ENCODE results near the gene AIFM3.

AIFM3 gene

GRCh38 chr22:20966883-20967696, at the start of gene AIFM3:
AIFM3 (plus strand) TSS chr22:20967255; CDS start chr22:20967945, 690 bp downstream.
- H3K9me3 ChIP-seq (replicated peaks; ENCODE audit: insufficient read depth, low read length): no peaks in the 10 kb centered on the region
- no peaks in the 10 kb centered on the region for H3K36me3 ChIP-seq (replicated peaks; ENCODE audit: insufficient read depth, low read length)
- peaks cover 10% of the 10 kb centered on the region; the same call in 1 of the 2 replicates for H3K27me3 ChIP-seq (replicated peaks; ENCODE audit: insufficient read depth, low read length)
- DNase-seq: no peak
- no peak within 1 kb of the TSS for H3K4me3 ChIP-seq (ENCODE audit: low read length)
- TF ChIP-seq EZH2 (optimal IDR thresholded peaks at IDR 0.05; ENCODE audit: low read depth, low read length) (no peak), CTCF (IDR thresholded peaks at IDR 0.05; ENCODE audit: low read length) (no peak), EZH2phosphoT487 (IDR thresholded peaks at IDR 0.05; ENCODE audit: low read length) (no peak)
- no peak within 1 kb of the TSS for H3K27ac ChIP-seq (ENCODE audit: low read length)
- no peak within 1 kb of the TSS for H2AFZ ChIP-seq (ENCODE audit: low read length)
- H4K20me1 ChIP-seq (ENCODE audit: insufficient read depth, low read length): no peaks in the 10 kb centered on the region
- H3K9me2 ChIP-seq (replicated peaks; ENCODE audit: insufficient read depth, low read length): no peaks in the 10 kb centered on the region
- H3K9ac ChIP-seq (ENCODE audit: low read length): no peak within 1 kb of the TSS
- no peaks in the 10 kb centered on the region for H3F3A ChIP-seq (ENCODE audit: insufficient read depth, low read length)
- peaks cover 10% of the 10 kb centered on the region for H3K4me1 ChIP-seq (ENCODE audit: low read length)
- H3K4me2 ChIP-seq (ENCODE audit: low read depth, low read length): no peak within 1 kb of the TSS
- H3K79me2 ChIP-seq (ENCODE audit: low read length): no peaks in the 10 kb centered on the region

GRCh38 chr22:20918663-20919218, 48.3 kb upstream of the AIFM3 start:
- no peak for TF ChIP-seq EZH2 (optimal IDR thresholded peaks at IDR 0.05; ENCODE audit: low read depth, low read length)
- no peak for TF ChIP-seq EZH2phosphoT487 (IDR thresholded peaks at IDR 0.05; ENCODE audit: low read length)
- no peak for TF ChIP-seq CTCF (IDR thresholded peaks at IDR 0.05; ENCODE audit: low read length)
- Histone ChIP-seq H3K4me1 (ENCODE audit: low read length) (peaks cover 10% of the 10 kb centered on the region), H3K27ac (ENCODE audit: low read length) (no peak overlapping the region), H2AFZ (ENCODE audit: low read length) (no peak overlapping the region), H3K79me2 (ENCODE audit: low read length) (peaks cover 65% of the 10 kb centered on the region), H3K9me3 (replicated peaks; ENCODE audit: insufficient read depth, low read length) (no peaks in the 10 kb centered on the region), H4K20me1 (ENCODE audit: insufficient read depth, low read length) (peaks cover 39% of the 10 kb centered on the region), H3K4me2 (ENCODE audit: low read depth, low read length) (peak overlapping the region; percentile 79), H3K4me3 (ENCODE audit: low read length) (peak overlapping the region; percentile 95), H3K9ac (ENCODE audit: low read length) (peak overlapping the region; percentile 92), H3K9me2 (replicated peaks; ENCODE audit: insufficient read depth, low read length) (no peaks in the 10 kb centered on the region), H3K36me3 (replicated peaks; ENCODE audit: insufficient read depth, low read length) (no peaks in the 10 kb centered on the region; the same call in 1 of the 2 replicates), H3F3A (ENCODE audit: insufficient read depth, low read length) (peaks cover 3% of the 10 kb centered on the region; the same call in 1 of the 2 replicates), H3K27me3 (replicated peaks; ENCODE audit: insufficient read depth, low read length) (no peaks in the 10 kb centered on the region)
- no peak for DNase-seq

GRCh38 chr22:20919718-20920117, 47.3 kb upstream of the AIFM3 start:
- H3K9me2 ChIP-seq (replicated peaks; ENCODE audit: insufficient read depth, low read length): no peaks in the 10 kb centered on the region
- H3F3A ChIP-seq (ENCODE audit: insufficient read depth, low read length): peaks cover 3% of the 10 kb centered on the region; the same call in 1 of the 2 replicates
- H3K9ac ChIP-seq (ENCODE audit: low read length): peak overlapping the region; percentile 58; the same call in 1 of the 2 replicates
- H3K27ac ChIP-seq (ENCODE audit: low read length): no peak overlapping the region
- no peak for TF ChIP-seq EZH2 (optimal IDR thresholded peaks at IDR 0.05; ENCODE audit: low read depth, low read length)
- no peak for TF ChIP-seq EZH2phosphoT487 (IDR thresholded peaks at IDR 0.05; ENCODE audit: low read length)
- TF ChIP-seq CTCF (IDR thresholded peaks at IDR 0.05; ENCODE audit: low read length): no peak
- peaks cover 10% of the 10 kb centered on the region for H3K4me1 ChIP-seq (ENCODE audit: low read length)
- peak overlapping the region; percentile 82 for H3K4me3 ChIP-seq (ENCODE audit: low read length)
- no peak overlapping the region for H2AFZ ChIP-seq (ENCODE audit: low read length)
- peaks cover 75% of the 10 kb centered on the region for H3K79me2 ChIP-seq (ENCODE audit: low read length)
- H3K4me2 ChIP-seq (ENCODE audit: low read depth, low read length): peak overlapping the region; percentile 79
- H4K20me1 ChIP-seq (ENCODE audit: insufficient read depth, low read length): peaks cover 48% of the 10 kb centered on the region
- H3K9me3 ChIP-seq (replicated peaks; ENCODE audit: insufficient read depth, low read length): no peaks in the 10 kb centered on the region
- H3K36me3 ChIP-seq (replicated peaks; ENCODE audit: insufficient read depth, low read length): no peaks in the 10 kb centered on the region; the same call in 1 of the 2 replicates
- DNase-seq: no peak
- no peaks in the 10 kb centered on the region for H3K27me3 ChIP-seq (replicated peaks; ENCODE audit: insufficient read depth, low read length)

Measured in MM.1S (cell line).